Natural killer cell (primary cell): ENCODE data around the gene IL11. TPM values are rescaled to one million over a fixed set of nuclear protein-coding genes. Genes with fewer than 3 reads are reported as not detected.

Experiments
- ATAC-seq, 3 donors: fragments of 150-1000 bp in 2 of 3; fragments of 200-7000 bp in 1 of 3; cut with Tn5 transposase; 1 replicate in 1 of 3; 2 replicates in 2 of 3; pipeline ENCODE4 v1.10.0; 2021; ENCODE audit warnings: mild to moderate bottlenecking in 2 of 3, moderate library complexity in 2 of 3
- DNase-seq, 2 donors: peaks; one replicate each; pipeline versions ENCODE4 v3.0.0 to v3.0.0-alpha.2; 2013 to 2021; ENCODE audit warnings: mixed read lengths in 1 of 2
- H3K27ac ChIP-seq: one replicate; pipeline ENCODE4 v1.5.1; 2013; ENCODE audit warnings: mild to moderate bottlenecking, low read length
- H3K27me3 ChIP-seq: one replicate; pipeline ENCODE4 v1.6.1; 2013; ENCODE audit warnings: low read length; ENCODE audit not compliant: control insufficient read depth, insufficient read depth
- H3K36me3 ChIP-seq: one replicate; pipeline ENCODE4 v1.6.1; 2013; ENCODE audit warnings: low read length; ENCODE audit not compliant: control insufficient read depth, insufficient read depth
- H3K4me1 ChIP-seq: one replicate; pipeline ENCODE4 v1.6.1; 2013; ENCODE audit warnings: low read length; ENCODE audit not compliant: control insufficient read depth, insufficient read depth
- H3K4me3 ChIP-seq: one replicate; pipeline ENCODE4 v1.5.1; 2013; ENCODE audit warnings: low read length
- H3K9me3 ChIP-seq: one replicate; pipeline ENCODE4 v1.6.1; 2013; ENCODE audit warnings: low read length; ENCODE audit not compliant: control insufficient read depth, insufficient read depth
- H3K27ac Mint-ChIP-seq, 2 donors: one replicate each; pipeline ENCODE4 v1.8.0; 2022; ENCODE audit warnings: mild to moderate bottlenecking in 2 of 2, mixed read lengths in 2 of 2, moderate library complexity in 1 of 2
- H3K27me3 Mint-ChIP-seq, 2 donors: one replicate each; pipeline ENCODE4 v1.8.0; 2022; ENCODE audit warnings: low read depth in 2 of 2, mixed read lengths in 2 of 2
- H3K36me3 Mint-ChIP-seq: one replicate; pipeline ENCODE4 v1.8.0; 2022; ENCODE audit warnings: mixed read lengths
- H3K4me1 Mint-ChIP-seq, 2 donors: one replicate each; pipeline ENCODE4 v1.8.0; 2022; ENCODE audit warnings: mixed read lengths in 2 of 2
- H3K4me3 Mint-ChIP-seq: one replicate; pipeline ENCODE4 v1.8.0; 2022; ENCODE audit warnings: mild to moderate bottlenecking, moderate library complexity, mixed read lengths
- H3K9me3 Mint-ChIP-seq, 2 donors: one replicate each; pipeline ENCODE4 v1.8.0; 2022; ENCODE audit warnings: mixed read lengths in 2 of 2
- WGBS: methylation state at CpG from one replicate; pipeline ENCODE4 v1.1.7; 2013; ENCODE audit warnings: missing lambda C conversion rate; ENCODE audit not compliant: insufficient coverage; 5-methylcytosine and 5-hydroxymethylcytosine counted together
- intact Hi-C: fragments of 100-400 bp; cut with micrococcal nuclease; formaldehyde crosslinking; loops from one replicate; pipeline ENCODE4 v1.14.2; 2022
- total RNA-seq, 4 donors: library from RNA; stranded (reverse); fragments of 120-200 nt in 1 of 4; gene quantifications; one replicate each; pipeline versions ENCODE4 v1.2.3 to v1.2.4, GENCODE V29; 2013 to 2022
- TF ChIP-seq, protein P1 (sequence below): fragments of 200-600 bp; IDR thresholded peaks from one replicate; pipeline ENCODE4 v1.8.0; 2022; ENCODE audit warnings: antibody characterized with exemption

IL11 gene
- total RNA-seq, 3 donors from 2014 or later (not counting 1 experiment from before 2014, with no cell fraction given) = 0.14 to 0.35 (median 0.27) TPM

DNA sequence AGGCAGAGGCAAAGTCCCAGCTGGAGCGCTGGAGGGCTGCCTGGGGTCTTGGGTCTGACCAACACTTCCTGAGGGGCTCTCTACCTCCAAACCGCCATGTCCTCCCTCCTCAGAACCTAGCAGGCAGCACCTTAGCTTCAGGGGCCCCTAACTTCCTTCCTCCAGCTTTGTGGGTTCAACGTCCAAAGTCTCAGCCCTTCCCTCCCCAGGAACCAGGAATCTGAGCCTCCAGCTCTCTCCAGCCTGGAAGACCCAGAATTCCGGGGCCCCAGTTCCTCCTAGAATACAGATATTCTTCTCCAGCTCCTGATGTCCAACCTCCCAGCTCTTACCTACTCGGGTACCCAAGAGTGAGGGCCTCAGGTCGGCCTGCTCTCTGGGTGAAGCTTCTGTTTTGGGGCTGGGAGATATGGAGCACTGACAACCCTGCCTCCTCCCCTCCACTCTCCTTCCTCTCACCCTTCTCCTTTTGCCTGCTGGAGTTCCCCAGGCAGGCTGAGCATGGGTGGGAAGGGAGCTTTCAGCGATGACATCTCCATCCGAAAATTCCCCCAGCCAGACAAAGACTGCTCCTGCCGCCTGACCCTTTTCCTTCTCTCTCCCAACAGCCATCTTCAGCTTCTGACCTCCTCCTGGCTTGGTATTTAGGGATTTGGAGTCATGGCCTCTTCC lies 48.7 kb downstream of the IL11 start:
- no peaks in the 10 kb centered on the region for H3K9me3 Mint-ChIP-seq
- no peaks in the 10 kb centered on the region for H3K27me3 ChIP-seq
- H3K4me3 ChIP-seq = no peak overlapping the region
- intact Hi-C loops = no loop called here
- H3K9me3 ChIP-seq = no peaks in the 10 kb centered on the region
- H3K4me1 ChIP-seq = no peaks in the 10 kb centered on the region
- no peak overlapping the region for H3K27ac Mint-ChIP-seq
- H3K4me1 Mint-ChIP-seq = no peaks in the 10 kb centered on the region
- H3K4me3 Mint-ChIP-seq = no peak overlapping the region
- DNase-seq (no peak), ATAC-seq (no peak)
- peaks cover 8 to 25% of the 10 kb centered on the region in 2 donors for H3K27me3 Mint-ChIP-seq
- WGBS = 32% methylated on average over 4 of the region's 9 CpGs
- H3K36me3 Mint-ChIP-seq = no peaks in the 10 kb centered on the region
- H3K36me3 ChIP-seq = no peaks in the 10 kb centered on the region
- TF ChIP-seq, protein P1, sequence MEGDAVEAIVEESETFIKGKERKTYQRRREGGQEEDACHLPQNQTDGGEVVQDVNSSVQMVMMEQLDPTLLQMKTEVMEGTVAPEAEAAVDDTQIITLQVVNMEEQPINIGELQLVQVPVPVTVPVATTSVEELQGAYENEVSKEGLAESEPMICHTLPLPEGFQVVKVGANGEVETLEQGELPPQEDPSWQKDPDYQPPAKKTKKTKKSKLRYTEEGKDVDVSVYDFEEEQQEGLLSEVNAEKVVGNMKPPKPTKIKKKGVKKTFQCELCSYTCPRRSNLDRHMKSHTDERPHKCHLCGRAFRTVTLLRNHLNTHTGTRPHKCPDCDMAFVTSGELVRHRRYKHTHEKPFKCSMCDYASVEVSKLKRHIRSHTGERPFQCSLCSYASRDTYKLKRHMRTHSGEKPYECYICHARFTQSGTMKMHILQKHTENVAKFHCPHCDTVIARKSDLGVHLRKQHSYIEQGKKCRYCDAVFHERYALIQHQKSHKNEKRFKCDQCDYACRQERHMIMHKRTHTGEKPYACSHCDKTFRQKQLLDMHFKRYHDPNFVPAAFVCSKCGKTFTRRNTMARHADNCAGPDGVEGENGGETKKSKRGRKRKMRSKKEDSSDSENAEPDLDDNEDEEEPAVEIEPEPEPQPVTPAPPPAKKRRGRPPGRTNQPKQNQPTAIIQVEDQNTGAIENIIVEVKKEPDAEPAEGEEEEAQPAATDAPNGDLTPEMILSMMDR = no peak
- H3K27ac ChIP-seq = no peak overlapping the region

DNA sequence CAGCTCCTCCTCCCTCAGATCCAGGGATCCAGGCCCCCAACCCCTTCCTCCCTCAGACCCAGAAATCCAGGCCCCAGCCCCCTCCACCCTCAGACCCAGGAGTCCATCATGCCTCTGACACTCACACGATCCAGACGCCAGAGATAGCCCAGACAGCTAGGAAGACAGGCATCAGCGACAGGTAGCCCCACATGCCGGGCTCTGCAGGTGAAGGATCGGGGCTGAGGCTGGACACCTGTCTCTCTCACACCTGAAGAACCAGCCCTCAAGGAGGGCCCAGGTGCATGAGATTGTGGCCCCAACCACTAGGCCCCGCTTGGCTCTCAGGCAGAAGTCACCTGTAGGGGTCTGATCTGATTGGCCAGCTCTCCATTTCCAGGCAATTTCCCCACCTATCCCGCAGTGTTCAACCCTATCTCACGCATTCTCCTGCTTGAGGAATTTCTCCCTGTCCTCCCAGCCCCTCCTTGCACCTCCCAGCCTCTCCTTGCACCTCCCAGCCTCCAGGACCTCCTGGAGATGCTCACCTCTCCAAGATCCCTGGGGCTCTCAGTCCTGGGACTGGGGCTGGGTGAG lies 49.3 kb downstream of the IL11 start:
- H3K4me3 ChIP-seq = no peak overlapping the region
- H3K4me3 Mint-ChIP-seq = no peak overlapping the region
- H3K27me3 Mint-ChIP-seq = peaks cover 8 to 19% of the 10 kb centered on the region in 2 donors
- 83% methylated on average over 8 of the region's 8 CpGs for WGBS
- H3K9me3 ChIP-seq = no peaks in the 10 kb centered on the region
- H3K9me3 Mint-ChIP-seq = no peaks in the 10 kb centered on the region
- TF ChIP-seq, protein P1 = no peak
- no peaks in the 10 kb centered on the region for H3K27me3 ChIP-seq
- no peak overlapping the region for H3K27ac Mint-ChIP-seq
- intact Hi-C loops = no loop called here
- no peaks in the 10 kb centered on the region for H3K4me1 Mint-ChIP-seq
- H3K36me3 ChIP-seq = no peaks in the 10 kb centered on the region
- ATAC-seq (no peak), DNase-seq (no peak)
- H3K36me3 Mint-ChIP-seq = no peaks in the 10 kb centered on the region
- H3K4me1 ChIP-seq = no peaks in the 10 kb centered on the region
- no peak overlapping the region for H3K27ac ChIP-seq

- Histone ChIP-seq H3K36me3 (no peaks in the 10 kb centered on the region), H3K9me3 (no peaks in the 10 kb centered on the region), H3K4me3 (no peak overlapping the region), H3K27me3 (no peaks in the 10 kb centered on the region), H3K27ac (no peak overlapping the region), H3K4me1 (no peaks in the 10 kb centered on the region)
- intact Hi-C loops = no loop called here
- ATAC-seq (no peak), DNase-seq (no peak)
- Mint-ChIP-seq H3K4me1 (no peaks in the 10 kb centered on the region), H3K9me3 (no peaks in the 10 kb centered on the region), H3K27ac (no peak overlapping the region), H3K4me3 (no peak overlapping the region), H3K36me3 (no peaks in the 10 kb centered on the region), H3K27me3 (peaks cover 8 to 15% of the 10 kb centered on the region in 2 donors)
- TF ChIP-seq, protein P1 = no peak
- 88% methylated on average over 21 of the region's 21 CpGs for WGBS
Measured at GRCh38 chr19:55319785-55320184, 50.5 kb downstream of the IL11 start.
